EL (cell line): ENCODE measurements around the gene MAGI2.
"Not testable (repeated sequence)": the region's sequence is repeated elsewhere in the genome, so short reads cannot be mapped to it uniquely, and the experiment has no call there.

Experiments
- DNase-seq: peaks from one replicate; pipeline ENCODE4 v3.0.0-alpha.2; 2016

The MAGI2 gene

GRCh38 chr7:78607099-78607498, 846.4 kb downstream of the MAGI2 start:
- peak; percentile 4 for DNase-seq

- peak; percentile 18 for DNase-seq
Measured at GRCh38 chr7:78605119-78605518, 848.3 kb downstream of the MAGI2 start.

- DNase-seq: peak; percentile 19
Measured at GRCh38 chr7:78601728-78602127, 851.7 kb downstream of the MAGI2 start.

- peak; percentile 59 for DNase-seq
Measured at GRCh38 chr7:78594156-78594555, 859.3 kb downstream of the MAGI2 start.

GRCh38 chr7:78588393-78588792, 865.1 kb downstream of the MAGI2 start:
- DNase-seq: no peak

GRCh38 chr7:78587443-78588044, 865.9 kb downstream of the MAGI2 start:
- peak; percentile 37 for DNase-seq

- DNase-seq: no peak
Measured at GRCh38 chr7:78585980-78586379, 867.5 kb downstream of the MAGI2 start.

GRCh38 chr7:78578686-78579085, 874.8 kb downstream of the MAGI2 start:
- DNase-seq: no peak

- DNase-seq: not testable (repeated sequence)
Measured at GRCh38 chr7:78577174-78577952, 876.1 kb downstream of the MAGI2 start.

- DNase-seq: peak; percentile 45
Measured at GRCh38 chr7:78576236-78576635, 877.2 kb downstream of the MAGI2 start.

- DNase-seq: no peak
Measured at GRCh38 chr7:78571292-78571691, 882.2 kb downstream of the MAGI2 start.

- no peak for DNase-seq
Measured at GRCh38 chr7:78568690-78569089, 884.8 kb downstream of the MAGI2 start.

GRCh38 chr7:78567836-78568235, 885.6 kb downstream of the MAGI2 start:
- DNase-seq: no peak

GRCh38 chr7:78565784-78566183, 887.7 kb downstream of the MAGI2 start:
- no peak for DNase-seq

GRCh38 chr7:78563191-78563590, 890.3 kb downstream of the MAGI2 start:
- DNase-seq: no peak

- no peak for DNase-seq
Measured at GRCh38 chr7:78562191-78562590, 891.3 kb downstream of the MAGI2 start.

- no peak for DNase-seq
Measured at GRCh38 chr7:78558566-78558965, 894.9 kb downstream of the MAGI2 start.

- DNase-seq: no peak
Measured at GRCh38 chr7:78543976-78544375, 909.5 kb downstream of the MAGI2 start.

- DNase-seq: no peak
Measured at GRCh38 chr7:78542981-78543380, 910.5 kb downstream of the MAGI2 start.

GRCh38 chr7:78542541-78542940, 910.9 kb downstream of the MAGI2 start:
- no peak for DNase-seq

- DNase-seq: no peak
Measured at GRCh38 chr7:78539825-78540224, 913.6 kb downstream of the MAGI2 start.

- no peak for DNase-seq
Measured at GRCh38 chr7:78535655-78536054, 917.8 kb downstream of the MAGI2 start.

- peak; percentile 77 for DNase-seq
Measured at GRCh38 chr7:78530351-78530750, 923.1 kb downstream of the MAGI2 start.

GRCh38 chr7:78529392-78529791, 924.1 kb downstream of the MAGI2 start:
- DNase-seq: peak; percentile 48

GRCh38 chr7:78528964-78529363, 924.5 kb downstream of the MAGI2 start:
- DNase-seq: peak; percentile 41
